GOT3 (cell line): ENCODE results near the gene RAB20.
A peak's percentile ranks its signal among the peaks of the same experiment; 100 is the strongest.
"Not testable (repeated sequence)": the region's sequence is repeated elsewhere in the genome, so short reads cannot be mapped to it uniquely, and the experiment has no call there.

Source experiments
- DNase-seq: peaks from one replicate; lab custom pipeline; 2025; ENCODE audit warnings: mixed read lengths; lab: John Stamatoyannopoulos, UW

Gene RAB20

DNA sequence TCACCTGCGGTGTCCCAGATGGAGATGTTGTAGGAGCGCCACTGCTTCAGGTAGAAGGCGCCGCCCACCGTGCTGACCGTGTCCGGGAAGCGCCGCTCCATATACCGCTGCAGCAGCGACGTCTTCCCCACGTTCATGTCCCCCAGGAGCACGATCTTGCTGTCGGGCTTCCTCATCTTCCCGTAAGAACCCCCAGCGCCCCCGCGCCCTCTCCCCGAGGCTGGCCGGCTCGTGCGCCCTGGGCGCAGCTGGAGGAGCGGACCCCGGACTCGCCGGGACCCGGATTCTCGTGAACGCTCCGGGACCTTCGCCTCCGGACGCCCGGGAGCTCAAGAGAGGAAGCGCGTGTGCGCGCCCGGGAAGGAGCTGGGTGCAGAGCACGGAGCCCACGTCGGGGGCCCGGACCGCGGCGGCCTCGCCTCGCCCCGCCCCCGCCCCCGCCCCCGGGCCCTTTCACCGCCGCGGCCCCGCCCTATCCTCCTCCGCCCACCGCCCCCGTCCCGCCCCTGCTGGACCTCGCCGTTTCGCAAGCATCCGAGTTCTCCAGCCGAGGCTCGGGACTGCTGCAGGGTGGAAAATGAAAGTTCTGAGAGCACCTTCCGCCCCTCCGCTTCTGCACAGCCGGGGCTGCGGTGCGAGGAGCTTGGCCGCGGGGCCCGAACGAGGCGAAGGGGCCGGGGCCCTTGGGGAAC is at the start of gene RAB20:
Gene RAB20 (minus strand): TSS at position 379 of the 692 bp plus-strand sequence. CDS start 203 bp downstream, at position 176.
- DNase-seq = peak; percentile 24

- DNase-seq = no peak
Measured at GRCh38 chr13:110610955-110611595, 49.6 kb upstream of the RAB20 start.

GRCh38 chr13:110607675-110608224 is 46.2 kb upstream of the RAB20 start:
- no peak for DNase-seq

DNA sequence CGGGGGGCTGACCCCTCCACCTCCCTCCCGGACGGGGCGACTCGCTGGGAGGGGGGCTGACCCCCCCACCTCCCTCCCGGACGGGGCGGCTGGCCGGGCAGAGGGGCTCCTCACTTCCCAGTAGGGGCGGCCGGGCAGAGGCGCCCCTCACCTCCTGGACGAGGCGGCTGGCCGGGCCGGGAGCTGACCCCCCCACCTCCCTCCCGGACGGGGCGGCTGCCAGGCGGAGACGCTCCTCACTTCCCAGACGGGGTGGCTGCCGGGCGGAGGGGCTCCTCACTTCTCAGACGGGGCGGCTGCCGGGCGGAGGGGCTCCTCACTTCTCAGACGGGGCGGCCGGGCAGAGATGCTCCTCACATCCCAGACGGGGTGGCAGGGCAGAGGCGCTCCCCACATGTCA is 44.8 kb upstream of the RAB20 start:
- not testable (repeated sequence) for DNase-seq

DNA sequence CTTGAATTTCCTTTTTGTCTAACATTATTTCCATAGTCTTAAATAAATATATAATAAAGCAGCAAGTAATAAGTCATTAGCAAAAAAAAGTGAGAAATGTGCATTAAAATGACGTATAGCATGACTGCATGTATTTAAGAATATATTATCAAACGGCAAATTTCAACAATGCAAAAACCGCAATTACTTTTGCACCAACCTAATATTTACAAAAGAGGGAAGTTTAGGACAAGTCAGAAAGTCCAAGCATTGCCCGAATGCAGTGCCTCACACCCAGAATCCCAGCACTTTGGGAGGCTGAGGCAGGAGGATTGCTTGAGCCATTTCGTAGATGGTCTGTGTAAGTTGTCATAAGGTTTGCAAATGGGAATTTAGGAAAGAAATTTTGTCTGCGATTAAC is 43.6 kb upstream of the RAB20 start:
- no peak for DNase-seq

DNA sequence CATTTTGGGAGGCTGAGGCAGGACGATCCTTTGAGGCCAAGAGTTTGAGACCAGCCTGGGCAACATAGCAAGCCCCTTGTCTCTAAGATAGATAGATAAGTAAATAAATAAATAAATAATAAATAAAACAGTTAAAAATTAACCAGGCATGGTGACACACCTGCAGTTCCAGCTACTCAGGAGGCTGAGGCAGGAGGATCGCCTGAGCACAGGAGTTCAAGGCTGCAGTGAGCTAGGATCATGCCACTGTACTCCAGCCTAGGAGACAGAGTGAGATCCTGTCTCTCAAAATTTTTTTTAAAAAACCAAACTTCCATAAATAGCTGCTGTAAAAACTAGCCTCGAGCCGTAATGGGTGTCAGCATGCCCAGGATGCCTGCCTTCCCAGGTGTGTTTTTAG is 39.5 kb upstream of the RAB20 start:
- no peak for DNase-seq

DNA sequence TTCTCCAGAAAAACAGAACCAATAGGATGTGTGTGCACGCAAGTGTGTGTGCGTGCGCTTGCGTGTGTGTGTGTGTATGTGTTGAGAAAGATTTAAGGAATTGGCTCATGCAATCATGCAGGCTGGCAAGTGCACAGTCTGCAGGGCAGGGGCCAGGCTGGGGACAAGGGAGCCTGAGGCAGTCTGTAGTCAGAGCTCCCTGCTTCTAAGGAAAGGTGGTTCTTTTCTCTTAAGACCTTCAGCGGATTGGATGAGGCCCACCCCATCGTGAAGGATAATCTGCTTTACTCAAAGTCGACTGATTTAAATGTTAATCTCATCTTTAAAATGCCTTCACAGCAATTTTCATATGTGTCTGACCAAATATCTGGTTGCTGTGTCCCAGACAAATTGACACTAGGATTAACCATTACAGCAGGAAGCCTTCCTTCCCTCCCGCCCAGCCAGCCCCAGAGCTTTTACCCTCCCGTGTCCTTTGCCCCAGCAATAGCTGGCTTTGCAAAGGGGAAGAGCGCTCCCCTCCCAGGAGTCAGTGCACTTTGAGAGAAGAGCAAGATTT is 38.8 kb upstream of the RAB20 start:
- no peak for DNase-seq

- no peak for DNase-seq
Measured at GRCh38 chr13:110597041-110597689, 35.6 kb upstream of the RAB20 start.

DNA sequence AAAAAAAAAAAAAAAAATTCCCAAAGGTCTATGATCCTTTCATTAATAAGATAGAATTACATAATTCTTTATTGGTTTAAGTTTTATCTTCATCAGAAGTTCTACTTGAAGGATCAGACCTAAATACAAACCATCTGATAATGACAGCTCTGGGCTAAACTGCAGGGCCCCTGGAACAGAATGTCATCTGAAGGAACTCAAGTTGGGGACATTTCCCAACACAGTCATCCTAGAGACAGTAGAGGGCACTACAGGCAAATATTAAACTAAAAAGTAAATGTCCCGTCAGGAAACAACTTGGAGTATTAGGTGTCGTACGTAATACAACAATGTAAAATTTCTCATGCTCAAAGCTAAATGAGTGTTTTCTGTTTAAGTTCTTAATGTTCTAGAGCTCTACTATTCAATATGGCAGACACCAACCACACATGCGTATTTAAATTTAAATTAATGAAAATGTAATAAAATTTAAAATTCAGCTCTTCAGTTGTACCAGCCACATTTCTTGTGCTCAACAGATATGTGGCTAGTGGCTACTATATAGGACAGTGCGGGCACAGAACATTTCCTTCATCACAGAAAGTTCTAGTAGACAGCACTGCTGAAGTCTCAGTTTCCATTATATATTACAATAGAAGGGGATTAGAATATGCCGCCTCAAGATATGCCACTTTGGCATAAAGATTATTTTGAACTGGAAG is 32.1 kb upstream of the RAB20 start:
- no peak for DNase-seq

- no peak for DNase-seq
Measured at GRCh38 chr13:110592665-110593064, 31.1 kb upstream of the RAB20 start.

GRCh38 chr13:110590577-110590976 is 29.1 kb upstream of the RAB20 start:
- DNase-seq = no peak

DNA sequence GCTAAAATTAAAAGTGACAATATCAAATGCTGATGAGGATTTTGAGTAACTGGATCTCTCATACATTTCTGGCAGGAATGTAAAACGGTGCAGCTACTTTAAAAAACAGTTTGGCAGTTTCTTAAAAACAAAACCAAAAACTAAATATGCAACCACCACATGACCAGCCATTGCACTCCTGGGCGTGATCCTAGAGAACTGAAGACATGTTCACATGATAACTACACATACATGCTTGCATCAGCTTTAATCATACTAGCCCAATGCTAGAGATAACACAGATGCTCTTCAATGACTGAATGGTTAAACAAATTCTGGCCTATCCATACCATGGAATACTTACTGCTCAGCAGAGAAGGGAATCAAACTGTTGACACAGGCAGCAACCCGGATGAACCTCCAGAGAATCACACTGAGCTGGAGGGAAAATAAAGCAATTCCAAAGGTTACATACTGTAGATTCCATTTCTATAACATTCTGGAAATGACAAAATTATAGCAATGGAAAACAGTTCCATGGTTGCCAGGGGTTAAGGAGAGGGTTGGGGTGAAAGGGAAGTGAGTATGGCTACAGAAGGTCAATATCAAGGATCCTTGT is 28.4 kb upstream of the RAB20 start:
- DNase-seq = no peak

DNA sequence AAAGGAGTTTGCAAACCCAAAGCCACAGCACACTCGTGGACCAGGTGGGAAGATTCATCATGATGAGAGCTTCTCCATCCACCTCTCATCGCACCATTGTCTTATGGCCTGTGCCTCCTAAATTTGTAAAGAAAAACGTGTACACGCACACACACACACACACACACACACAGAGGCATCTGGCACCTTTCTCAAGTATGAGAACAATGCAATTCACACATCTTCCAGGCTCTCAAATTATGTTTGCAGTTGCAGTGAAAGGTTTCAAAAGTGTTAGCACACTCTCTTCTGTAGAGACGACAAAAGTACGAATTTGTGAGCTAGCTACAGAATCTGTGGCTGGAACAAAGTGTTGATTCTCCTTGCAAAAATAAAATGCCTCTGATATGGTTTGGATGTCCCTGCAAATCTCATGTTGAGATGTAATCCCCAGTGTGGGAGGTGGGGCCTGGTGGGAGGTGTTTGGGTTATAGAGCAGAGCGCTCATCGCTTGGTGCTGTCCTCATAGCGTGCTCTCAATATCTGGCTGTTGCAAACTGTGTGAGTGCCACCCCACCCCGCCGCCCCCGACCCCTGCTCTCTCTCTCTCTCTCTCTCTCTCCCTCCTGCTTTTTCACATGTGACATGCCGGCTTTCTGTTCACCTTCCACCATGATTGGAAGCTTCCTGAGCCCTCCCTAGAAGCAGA is 21.8 kb upstream of the RAB20 start:
- DNase-seq = no peak

GRCh38 chr13:110582421-110582954 is 21.0 kb upstream of the RAB20 start:
- DNase-seq = no peak

DNA sequence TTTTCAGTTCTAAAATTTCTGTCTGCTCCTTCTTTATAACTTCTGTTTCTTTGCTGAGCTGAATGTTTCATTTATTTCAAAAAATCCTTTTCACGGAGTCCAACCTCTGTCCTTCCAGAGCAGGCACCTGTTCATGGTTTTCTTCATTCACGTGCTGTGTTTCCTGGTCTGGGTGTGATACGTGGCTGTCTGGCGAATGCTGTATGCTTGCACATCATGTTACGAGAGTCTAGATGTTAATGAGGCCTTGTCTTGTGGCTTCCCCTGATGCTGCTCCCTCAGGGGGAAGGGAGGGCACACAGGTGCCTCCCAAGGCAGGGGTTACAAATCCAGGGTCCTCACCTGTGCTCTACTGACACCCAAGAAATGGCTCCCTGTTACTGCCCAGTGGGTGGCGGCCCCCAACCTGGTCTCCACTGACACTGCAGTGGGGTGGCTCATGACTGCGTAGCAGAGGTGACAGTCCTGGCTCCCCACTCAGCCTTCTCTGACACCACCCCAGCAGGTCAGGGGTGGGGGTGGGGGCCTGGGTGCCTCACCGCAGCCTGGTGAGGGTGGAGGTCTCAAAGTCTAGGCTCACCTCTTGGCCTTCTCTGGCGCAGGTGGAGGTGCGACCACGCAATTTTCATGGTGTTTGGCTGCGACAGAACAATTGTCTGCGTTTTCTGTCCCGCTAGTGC is 20.1 kb upstream of the RAB20 start:
- no peak for DNase-seq

DNA sequence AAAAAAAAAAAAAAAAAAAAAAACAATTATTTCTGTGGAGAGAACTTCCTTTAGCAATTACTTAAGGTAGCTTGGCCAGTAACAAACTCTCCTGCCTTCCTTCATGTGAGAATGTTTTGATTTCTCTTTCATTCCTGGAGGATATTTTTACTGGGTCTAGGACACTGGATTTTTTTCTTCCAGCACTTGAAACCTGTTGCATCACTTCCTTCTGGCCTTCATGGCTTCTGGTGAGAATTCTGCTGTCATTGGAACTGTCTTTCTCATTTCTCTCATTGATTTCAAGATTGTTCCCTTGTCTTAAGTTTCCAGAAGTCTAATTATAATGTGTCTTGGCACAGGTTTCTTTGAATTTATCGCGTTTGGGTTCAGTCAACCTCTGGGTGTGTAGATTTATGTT is 19.3 kb upstream of the RAB20 start:
- DNase-seq = no peak

DNA sequence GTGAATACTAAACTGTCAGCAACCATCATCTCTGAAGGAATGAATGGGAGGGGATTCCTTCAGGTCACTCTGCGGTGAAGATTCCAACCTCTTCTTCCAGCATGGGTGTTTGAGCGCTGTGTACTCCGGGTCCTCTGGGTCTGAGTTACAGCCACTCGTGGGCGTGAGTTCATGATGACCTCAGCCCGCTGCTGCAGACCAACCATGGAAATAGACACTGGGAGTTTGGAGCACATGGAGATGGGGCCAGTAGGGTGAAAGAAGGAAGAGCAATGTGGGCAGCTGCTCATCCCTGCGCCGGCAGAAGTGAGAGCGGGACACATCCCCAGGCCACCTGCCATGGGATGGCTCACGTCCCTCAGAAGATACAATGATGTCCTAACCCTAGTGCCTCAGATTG is 16.8 kb upstream of the RAB20 start:
- no peak for DNase-seq

DNA sequence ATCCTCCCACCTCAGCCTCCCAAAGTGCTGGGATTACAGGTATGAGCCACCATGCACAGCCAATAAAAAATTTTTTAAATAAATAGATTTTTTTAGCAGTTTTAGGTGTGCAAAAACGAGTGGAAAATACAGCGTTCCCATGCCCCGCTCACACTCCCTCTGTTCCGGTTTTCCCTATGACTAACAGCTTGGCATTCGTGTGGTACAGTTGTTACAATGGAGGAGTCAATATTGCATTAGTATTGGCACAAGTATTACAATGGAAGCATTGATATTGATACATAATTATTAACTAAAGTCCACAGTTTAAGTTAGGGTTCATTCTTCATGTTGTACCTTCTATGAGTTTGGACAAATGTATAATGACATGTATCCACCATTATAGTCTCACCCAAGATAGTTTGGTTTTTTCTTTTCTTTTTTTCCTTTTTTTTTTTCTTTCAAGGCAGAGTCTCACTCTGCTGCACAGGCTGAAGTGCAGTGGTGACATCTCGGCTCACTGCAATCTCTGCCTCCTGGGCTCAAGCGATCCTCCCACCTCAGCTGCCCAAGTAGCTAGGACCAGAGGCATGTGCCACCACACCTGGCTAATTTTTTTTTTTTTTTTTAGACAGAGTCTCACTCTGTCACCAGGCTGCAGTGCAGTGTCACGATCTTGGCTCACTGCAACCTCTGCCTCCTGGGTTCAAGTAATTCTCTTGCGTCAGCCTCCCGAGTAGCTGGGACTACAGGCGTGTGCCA is 15.4 kb upstream of the RAB20 start:
- DNase-seq = no peak

DNA sequence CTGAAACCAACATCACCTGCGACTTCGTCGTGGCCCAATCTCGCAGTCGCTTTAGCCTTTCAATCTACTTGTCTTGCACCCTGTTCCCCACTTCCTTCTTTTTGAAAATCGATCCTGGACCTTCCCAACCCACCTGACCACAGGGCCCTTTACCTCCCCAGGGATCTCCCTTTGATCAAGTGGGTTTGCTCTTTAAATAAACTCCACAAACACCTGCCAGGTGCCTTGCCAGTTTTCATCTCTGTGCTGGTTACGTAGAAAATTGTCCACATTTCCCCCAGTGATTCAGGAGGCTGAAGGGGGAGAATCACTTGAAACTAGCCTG is 14.5 kb upstream of the RAB20 start:
- DNase-seq = no peak
